Neural progenitor cell (in vitro differentiated cells): Measurements from ENCODE around the gene ATRAID. TPM values are rescaled to one million over a fixed set of nuclear protein-coding genes. Genes with fewer than 3 reads are reported as not detected.
A peak's percentile ranks its signal among the peaks of the same experiment; 100 is the strongest.

Source experiments
- DNase-seq: peaks from one replicate; pipeline ENCODE4 v3.0.0-alpha.2; 2016; ENCODE audit warnings: low spot score
- H2AFZ ChIP-seq: fragments of 200-600 bp; sonication (generic); replicated peaks from 2 replicates; pipeline ENCODE4 v1.6.1; 2016; ENCODE audit warnings: antibody characterized with exemption
- H3F3A ChIP-seq: fragments of 200-600 bp; sonication (generic); 2 replicates; pipeline ENCODE4 v1.6.1; 2016; ENCODE audit warnings: antibody characterized with exemption, low read depth
- H3K27ac ChIP-seq: fragments of 200-600 bp; sonication (generic); 2 replicates; pipeline ENCODE4 v1.5.1; 2016; ENCODE audit warnings: mild to moderate bottlenecking
- H3K27me3 ChIP-seq: fragments of 200-600 bp; sonication (generic); 2 replicates; pipeline ENCODE4 v1.6.1; 2016; ENCODE audit warnings: mild to moderate bottlenecking, moderate library complexity
- H3K36me3 ChIP-seq: fragments of 200-600 bp; sonication (generic); 2 replicates; pipeline ENCODE4 v1.5.1; 2016
- H3K4me1 ChIP-seq: fragments of 200-600 bp; sonication (generic); 2 replicates; pipeline ENCODE4 v1.6.1; 2016; ENCODE audit warnings: mixed run types
- H3K4me2 ChIP-seq: fragments of 200-600 bp; sonication (generic); 2 replicates; pipeline ENCODE4 v1.6.1; 2016
- H3K4me3 ChIP-seq: fragments of 200-600 bp; sonication (generic); 2 replicates; pipeline ENCODE4 v1.5.1; 2016
- H3K79me2 ChIP-seq: fragments of 200-600 bp; sonication (generic); 2 replicates; pipeline ENCODE4 v1.6.1; 2016; ENCODE audit warnings: low read depth
- H3K9ac ChIP-seq: fragments of 200-600 bp; sonication (generic); 2 replicates; pipeline ENCODE4 v1.6.1; 2016
- H3K9me3 ChIP-seq: fragments of 200-600 bp; sonication (generic); 2 replicates; pipeline ENCODE4 v1.5.1; 2016; ENCODE audit warnings: low read depth
- H4K20me1 ChIP-seq: fragments of 200-600 bp; sonication (generic); 2 replicates; pipeline ENCODE4 v1.6.1; 2016; ENCODE audit warnings: low read depth
- H3K27ac Mint-ChIP-seq: 3 replicates; pipeline ENCODE4 v1.8.0; 2021; ENCODE audit warnings: mixed read lengths
- H3K27me3 Mint-ChIP-seq: 2 replicates; pipeline ENCODE4 v1.8.0; 2022; ENCODE audit warnings: low read depth, mild to moderate bottlenecking, inconsistent platforms, moderate library complexity, mixed read lengths; ENCODE audit not compliant: insufficient read depth
- H3K36me3 Mint-ChIP-seq: 3 replicates; pipeline ENCODE4 v1.8.0; 2021; ENCODE audit warnings: mixed read lengths
- H3K4me1 Mint-ChIP-seq: 3 replicates; pipeline ENCODE4 v1.8.0; 2021; ENCODE audit warnings: mixed read lengths
- H3K4me3 Mint-ChIP-seq: 3 replicates; pipeline ENCODE4 v1.8.0; 2021; ENCODE audit warnings: mild to moderate bottlenecking, moderate library complexity, mixed read lengths
- H3K9me3 Mint-ChIP-seq: 3 replicates; pipeline ENCODE4 v1.8.0; 2020; ENCODE audit warnings: mixed read lengths
- CTCF ChIP-seq: fragments of 200-600 bp; sonication (generic); IDR thresholded peaks from 2 replicates; pipeline ENCODE4 v1.5.1; 2017; ENCODE audit warnings: antibody characterized with exemption, mild to moderate bottlenecking
- EZH2 ChIP-seq: fragments of 200-600 bp; sonication (generic); IDR thresholded peaks from 2 replicates; pipeline ENCODE4 v1.6.1; 2017; ENCODE audit warnings: antibody characterized with exemption, mild to moderate bottlenecking, moderate library complexity
- EZH2phosphoT487 ChIP-seq: fragments of 200-600 bp; sonication (generic); IDR thresholded peaks from 2 replicates; pipeline ENCODE4 v1.6.1; 2017; ENCODE audit warnings: antibody characterized with exemption
- total RNA-seq: library from RNA; depleted of rRNA; stranded (reverse); fragments of >200 nt; gene quantifications from 2 replicates; pipeline ENCODE4 v1.2.3, GENCODE V29; 2015; ENCODE audit warnings: low replicate concordance

The ATRAID gene
- total RNA-seq, 1 donor from 2014 or later, result 142 TPM

- Histone ChIP-seq H3K9ac (no peak overlapping the region), H3K79me2 (no peaks in the 10 kb centered on the region), H4K20me1 (no peaks in the 10 kb centered on the region), H3K36me3 (no peaks in the 10 kb centered on the region), H3K9me3 (no peaks in the 10 kb centered on the region), H3K4me1 (no peaks in the 10 kb centered on the region), H3K27ac (no peak overlapping the region), H3K4me2 (no peak overlapping the region), H3K27me3 (no peaks in the 10 kb centered on the region), H3F3A (no peaks in the 10 kb centered on the region), H3K4me3 (no peak overlapping the region), H2AFZ (no peak overlapping the region)
- no peaks in the 10 kb centered on the region for H3K27me3 Mint-ChIP-seq
- no peaks in the 10 kb centered on the region for H3K36me3 Mint-ChIP-seq
- no peak overlapping the region for H3K4me3 Mint-ChIP-seq
- H3K4me1 Mint-ChIP-seq, result peaks cover 3% of the 10 kb centered on the region
- TF ChIP-seq EZH2phosphoT487 (no peak), EZH2 (no peak), CTCF (no peak)
- no peak overlapping the region for H3K27ac Mint-ChIP-seq
- no peak for DNase-seq
- H3K9me3 Mint-ChIP-seq, result no peaks in the 10 kb centered on the region
These were observed 29.5 kb upstream of the ATRAID start for GRCh38 chr2:27182346-27182745.

GRCh38 chr2:27184115-27184514 lies 27.7 kb upstream of the ATRAID start:
- H3K4me2 ChIP-seq, result no peak overlapping the region
- no peaks in the 10 kb centered on the region for H3K9me3 ChIP-seq
- H3K9me3 Mint-ChIP-seq, result no peaks in the 10 kb centered on the region
- no peak overlapping the region for H3K27ac ChIP-seq
- no peak for DNase-seq
- H3K27ac Mint-ChIP-seq, result no peak overlapping the region
- no peaks in the 10 kb centered on the region for H3K36me3 Mint-ChIP-seq
- H3K4me1 Mint-ChIP-seq, result peaks cover 3% of the 10 kb centered on the region
- TF ChIP-seq EZH2 (no peak), EZH2phosphoT487 (no peak), CTCF (no peak)
- H3K4me1 ChIP-seq, result no peaks in the 10 kb centered on the region
- no peak overlapping the region for H3K4me3 Mint-ChIP-seq
- no peak overlapping the region for H3K4me3 ChIP-seq
- H2AFZ ChIP-seq, result no peak overlapping the region
- no peaks in the 10 kb centered on the region for H4K20me1 ChIP-seq
- H3K79me2 ChIP-seq, result no peaks in the 10 kb centered on the region
- no peak overlapping the region for H3K9ac ChIP-seq
- no peaks in the 10 kb centered on the region for H3K36me3 ChIP-seq
- H3F3A ChIP-seq, result no peaks in the 10 kb centered on the region
- H3K27me3 Mint-ChIP-seq, result no peaks in the 10 kb centered on the region
- no peaks in the 10 kb centered on the region for H3K27me3 ChIP-seq

- Mint-ChIP-seq H3K27me3 (no peaks in the 10 kb centered on the region), H3K27ac (no peak overlapping the region), H3K4me1 (no peaks in the 10 kb centered on the region), H3K36me3 (no peaks in the 10 kb centered on the region), H3K9me3 (no peaks in the 10 kb centered on the region), H3K4me3 (no peak overlapping the region)
- no peak overlapping the region for H3K9ac ChIP-seq
- H3K4me3 ChIP-seq, result no peak overlapping the region
- H3F3A ChIP-seq, result no peaks in the 10 kb centered on the region
- H3K36me3 ChIP-seq, result no peaks in the 10 kb centered on the region
- TF ChIP-seq EZH2phosphoT487 (no peak), CTCF (no peak), EZH2 (no peak)
- H3K9me3 ChIP-seq, result no peaks in the 10 kb centered on the region
- H4K20me1 ChIP-seq, result no peaks in the 10 kb centered on the region
- H3K4me2 ChIP-seq, result no peak overlapping the region
- no peaks in the 10 kb centered on the region for H3K79me2 ChIP-seq
- no peak for DNase-seq
- no peaks in the 10 kb centered on the region for H3K27me3 ChIP-seq
- H3K27ac ChIP-seq, result no peak overlapping the region
- no peaks in the 10 kb centered on the region for H3K4me1 ChIP-seq
- peak overlapping the region; percentile 60 for H2AFZ ChIP-seq
These were observed 26.4 kb upstream of the ATRAID start for GRCh38 chr2:27185331-27186026.
